Right renal cortex interstitium (tissue), 3 donors: ENCODE data around the gene RASGEF1C. TPM values are rescaled to one million over a fixed set of nuclear protein-coding genes. Genes with fewer than 3 reads are reported as not detected.

Experiments
- DNase-seq, 3 donors: peaks; one replicate each; pipeline ENCODE4 v3.0.0-alpha.2; 2013; ENCODE audit warnings: low read depth in 3 of 3, low spot score in 2 of 3
- polyA plus RNA-seq, 3 donors: library from polyadenylated mRNA; unstranded; fragments of 120-200 nt; gene quantifications; one replicate each; pipeline ENCODE4 v1.2.1, GENCODE V29; 2013; ENCODE audit not compliant: insufficient read length in 3 of 3

Gene RASGEF1C
- polyA plus RNA-seq, 3 donors = 0.17 to 1.00 (median 0.27) TPM

GRCh38 chr5:180161420-180162303 is 47.3 kb downstream of the RASGEF1C start:
- DNase-seq = no peak

- DNase-seq = no peak
Observed at GRCh38 chr5:180160789-180161188, 48.2 kb downstream of the RASGEF1C start.

- no peak for DNase-seq
Observed at GRCh38 chr5:180160215-180160614, 48.8 kb downstream of the RASGEF1C start.

- no peak for DNase-seq
Observed at GRCh38 chr5:180159756-180160155, 49.3 kb downstream of the RASGEF1C start.

- no peak for DNase-seq
Observed at GRCh38 chr5:180157866-180158265, 51.1 kb downstream of the RASGEF1C start.

DNA sequence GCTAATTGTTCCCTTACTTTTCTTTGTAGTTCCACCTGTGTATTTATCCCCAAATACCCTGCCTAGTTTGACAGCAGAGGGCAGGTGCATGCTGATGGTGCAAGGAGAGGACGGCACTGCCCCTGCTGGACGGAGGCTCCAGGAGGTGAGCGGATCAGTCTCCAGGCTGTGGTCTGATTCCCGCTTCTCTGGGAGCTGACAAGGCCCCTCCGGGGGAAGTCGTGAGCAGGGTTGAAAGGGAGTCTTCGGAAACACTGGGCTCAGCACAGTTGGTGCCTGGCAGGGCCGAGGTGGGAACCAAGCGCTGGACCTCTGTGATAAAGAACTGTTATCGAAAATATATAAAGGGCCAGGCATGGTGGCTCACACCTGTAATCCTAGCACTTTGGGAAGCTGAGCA is 52.9 kb downstream of the RASGEF1C start:
- no peak for DNase-seq

- no peak for DNase-seq
Observed at GRCh38 chr5:180155365-180155926, 53.6 kb downstream of the RASGEF1C start.

GRCh38 chr5:180154821-180155364 is 54.1 kb downstream of the RASGEF1C start:
- no peak for DNase-seq

DNA sequence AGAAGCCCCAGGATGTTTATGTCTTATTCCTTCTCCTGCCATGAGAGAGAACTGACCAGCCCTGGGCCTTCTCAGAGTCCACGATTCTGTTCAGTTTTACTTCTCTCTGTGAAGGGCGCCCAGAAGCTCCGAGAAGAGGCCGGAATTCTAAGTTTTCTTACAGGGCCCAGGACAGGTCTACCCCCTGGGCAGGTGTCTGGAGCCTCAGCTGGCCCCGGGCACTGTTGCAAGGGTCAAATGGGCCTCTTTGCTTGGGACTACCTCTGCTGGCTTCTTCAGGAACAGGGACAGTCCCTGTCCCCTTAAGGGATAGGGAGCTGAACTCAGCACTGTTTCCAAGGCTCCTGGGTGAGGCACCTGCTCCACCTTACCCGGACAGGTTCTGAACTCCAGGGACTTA is 55.0 kb downstream of the RASGEF1C start:
- DNase-seq = no peak

DNA sequence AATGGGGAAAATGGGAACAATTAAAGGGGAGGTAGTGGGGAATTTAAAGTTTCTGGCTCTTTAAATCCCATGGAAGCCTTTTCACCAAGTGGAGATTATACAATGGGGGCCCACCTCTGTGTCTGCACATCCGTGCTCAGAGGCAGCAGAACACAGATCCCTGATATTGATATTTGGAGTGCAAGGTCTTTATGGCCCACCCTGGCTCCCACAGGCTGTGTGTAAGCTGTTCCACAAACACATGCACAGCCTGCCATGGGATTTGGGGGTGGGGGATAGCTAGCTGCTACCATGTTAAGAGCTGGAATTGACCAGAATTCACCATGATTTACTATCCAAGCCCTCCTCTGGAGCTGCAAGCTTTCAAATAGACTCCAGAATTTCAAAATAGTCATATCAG is 55.9 kb downstream of the RASGEF1C start:
- DNase-seq = no peak

- no peak for DNase-seq
Observed at GRCh38 chr5:180143656-180144364, 65.2 kb downstream of the RASGEF1C start.

DNA sequence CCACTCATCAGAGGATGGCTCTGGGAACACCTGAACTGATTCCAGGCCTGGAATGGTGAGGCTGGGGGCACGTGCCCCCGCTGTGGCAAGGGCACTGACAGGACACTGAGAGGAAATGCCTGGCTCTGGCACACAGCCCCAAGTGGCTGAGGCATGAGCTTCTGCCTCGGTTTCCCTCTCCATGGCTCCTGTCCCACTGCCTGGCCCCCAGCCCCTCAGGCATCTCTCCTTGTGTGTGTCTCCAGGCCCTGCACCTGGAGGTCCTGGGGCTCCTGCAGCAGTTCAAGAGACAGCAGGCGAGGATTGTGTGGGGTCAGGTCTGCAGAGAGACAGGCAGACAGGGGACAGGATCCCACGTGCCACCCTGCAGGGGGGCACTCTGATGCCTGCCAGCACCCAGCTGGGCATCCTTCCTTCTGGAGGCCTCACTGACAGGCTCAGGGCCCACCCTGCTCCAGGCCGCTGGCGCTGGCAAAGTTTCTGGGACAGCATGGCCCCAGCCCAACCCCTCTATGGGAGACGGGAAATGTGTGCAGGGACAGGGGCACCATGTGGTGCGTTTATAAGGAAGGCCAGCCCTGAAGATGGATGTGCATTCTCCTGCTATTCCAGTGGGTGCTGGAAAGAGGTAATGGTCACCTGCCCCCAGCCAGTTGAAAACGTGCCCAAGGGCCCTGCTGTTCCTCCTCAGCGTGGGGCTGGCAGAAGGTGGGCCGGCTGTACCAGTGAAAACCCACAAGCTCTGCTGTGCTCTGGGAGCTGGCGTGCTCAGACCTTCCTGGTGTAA is 66.0 kb downstream of the RASGEF1C start:
- DNase-seq = no peak

DNA sequence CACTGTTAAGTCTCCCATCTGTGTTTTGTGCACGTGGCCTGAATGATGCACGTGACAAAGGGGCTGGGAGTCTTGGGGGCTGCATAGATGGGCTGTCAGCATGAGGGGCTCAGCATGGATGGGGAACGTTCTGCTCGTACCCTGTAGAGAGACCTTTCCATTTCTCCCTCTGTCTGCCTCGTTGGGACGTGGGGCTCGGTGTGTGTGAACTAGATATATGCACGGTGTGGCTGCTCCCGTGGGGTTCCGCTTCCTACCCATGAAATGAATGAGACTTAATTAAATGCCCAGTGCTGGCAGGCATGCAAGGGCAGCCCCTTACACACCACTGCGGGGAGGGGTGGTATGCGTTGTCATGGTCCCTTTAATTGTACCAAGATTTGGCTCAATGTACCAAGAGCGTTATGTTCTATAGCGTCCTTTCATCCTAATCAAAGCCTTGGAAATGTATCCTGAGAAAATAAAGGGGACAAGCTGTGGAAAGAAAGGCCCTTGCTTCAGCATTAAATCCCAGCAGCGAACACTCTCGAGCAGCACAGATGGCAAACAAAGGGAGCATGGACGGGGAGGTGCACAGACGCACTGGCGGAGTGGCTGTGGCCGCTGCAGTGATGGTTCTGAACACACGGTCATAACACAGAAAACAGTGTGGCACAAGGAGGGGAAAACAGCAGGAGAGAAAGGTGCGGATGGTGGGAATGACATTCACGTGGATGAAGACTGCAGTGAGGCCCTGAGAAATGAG is 66.8 kb downstream of the RASGEF1C start:
- no peak for DNase-seq

- no peak for DNase-seq
Observed at GRCh38 chr5:180141068-180141660, 67.8 kb downstream of the RASGEF1C start.

GRCh38 chr5:180140571-180140970 is 68.4 kb downstream of the RASGEF1C start:
- no peak for DNase-seq

DNA sequence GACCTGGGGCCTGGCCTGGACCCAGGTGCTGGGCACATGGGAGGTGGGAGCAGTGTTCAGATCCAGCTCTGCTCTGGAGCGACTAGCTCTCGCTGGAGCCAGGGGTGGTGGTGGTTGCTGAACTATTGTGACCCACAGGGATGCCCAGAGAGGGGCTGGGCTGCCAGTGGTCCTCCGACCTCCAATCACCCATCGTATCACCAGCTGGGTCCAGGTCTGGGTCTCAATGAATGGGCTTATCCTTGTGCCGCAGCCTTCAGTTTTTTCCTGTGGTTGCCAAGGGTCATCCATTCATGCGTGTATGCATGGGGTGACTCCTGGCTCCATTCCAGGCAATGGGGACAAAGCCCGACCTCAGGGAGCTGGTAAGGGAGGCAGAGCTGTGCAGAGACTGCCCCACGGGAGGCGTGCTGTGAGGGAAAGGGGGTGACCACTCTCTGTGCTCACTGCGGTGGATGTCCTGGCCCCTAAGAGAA is 68.9 kb downstream of the RASGEF1C start:
- DNase-seq = no peak

DNA sequence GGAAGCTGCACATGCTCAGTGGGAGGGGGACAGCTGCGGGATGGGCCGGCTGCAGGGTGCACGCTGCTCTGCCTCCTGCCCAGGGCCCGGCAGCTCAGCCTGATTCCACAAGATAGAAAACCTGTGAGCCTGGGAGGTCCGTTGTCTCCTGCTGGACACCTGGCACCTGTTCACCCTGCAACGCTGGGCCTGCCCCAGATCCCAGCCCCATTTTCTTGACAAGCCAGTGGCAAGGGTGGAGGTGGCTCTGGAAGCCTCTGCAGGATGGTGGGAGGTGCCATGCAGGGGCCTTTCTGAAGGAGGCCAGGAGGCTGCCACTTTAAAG is 69.3 kb downstream of the RASGEF1C start:
- no peak for DNase-seq

DNA sequence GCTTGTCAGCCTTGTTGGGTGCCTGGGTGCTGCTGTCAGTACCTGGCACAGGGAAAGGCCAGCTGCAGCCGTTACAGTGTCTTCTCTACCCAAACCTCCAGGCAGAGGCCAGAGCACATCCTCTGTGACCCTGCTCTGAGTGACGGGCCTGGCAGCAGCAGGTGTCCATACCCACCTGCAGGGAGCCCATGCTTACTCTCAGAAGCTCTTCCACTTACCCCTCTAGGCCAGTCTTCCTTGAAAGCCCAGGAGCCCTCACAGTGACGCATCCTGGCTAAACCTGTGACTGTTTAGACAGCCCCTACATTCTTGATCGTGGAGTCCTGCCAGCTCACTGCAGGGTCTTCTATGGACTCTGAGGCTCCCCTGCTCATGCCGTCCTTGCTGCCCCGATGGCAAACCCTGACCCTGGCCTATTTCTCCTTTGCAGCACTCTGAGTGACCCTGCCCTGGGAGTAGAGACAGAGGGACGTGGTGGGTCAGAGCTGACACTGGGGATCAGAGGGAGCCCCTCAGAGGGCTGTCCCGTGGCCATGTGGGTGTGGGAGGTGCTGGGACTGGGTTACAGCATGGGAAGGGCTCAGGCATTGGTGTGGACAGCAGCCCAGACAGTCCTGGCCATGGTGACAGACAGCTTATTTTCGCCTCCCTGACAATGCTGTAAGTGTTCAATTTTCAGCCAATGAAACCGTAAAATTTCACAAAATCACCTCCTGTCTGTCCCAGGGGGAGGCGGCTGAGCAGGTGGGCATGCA is 69.9 kb downstream of the RASGEF1C start:
- no peak for DNase-seq
